ENCODE results near the gene IGFBP5.

IGFBP5 gene

DNA sequence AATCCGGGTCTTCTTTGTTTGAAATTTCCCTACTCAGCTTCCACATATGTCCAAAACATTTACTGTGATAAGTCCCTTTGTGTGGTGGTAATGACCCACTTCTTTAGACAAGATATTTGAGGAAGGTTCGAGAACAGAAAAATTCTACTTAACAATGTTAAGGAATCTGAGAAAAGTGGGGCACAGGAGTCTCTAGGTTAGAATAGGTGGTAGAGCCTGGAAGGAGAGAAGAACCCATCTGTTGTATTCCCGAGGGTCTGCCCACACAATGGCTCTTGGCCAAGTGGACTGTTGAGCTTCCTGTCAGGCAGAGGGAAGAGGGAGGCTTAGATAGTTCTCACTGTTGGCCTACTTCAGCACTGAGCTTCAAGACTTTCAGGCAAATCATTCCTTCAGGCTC is 57.9 kb downstream of the IGFBP5 start:
- DNase-seq (ENCODE audit: low read depth), result no peak
- in situ Hi-C loops (cut with HindIII; ENCODE audit: low sequenced_read_pairs), result no loop called here
- TF ChIP-seq, protein P1, sequence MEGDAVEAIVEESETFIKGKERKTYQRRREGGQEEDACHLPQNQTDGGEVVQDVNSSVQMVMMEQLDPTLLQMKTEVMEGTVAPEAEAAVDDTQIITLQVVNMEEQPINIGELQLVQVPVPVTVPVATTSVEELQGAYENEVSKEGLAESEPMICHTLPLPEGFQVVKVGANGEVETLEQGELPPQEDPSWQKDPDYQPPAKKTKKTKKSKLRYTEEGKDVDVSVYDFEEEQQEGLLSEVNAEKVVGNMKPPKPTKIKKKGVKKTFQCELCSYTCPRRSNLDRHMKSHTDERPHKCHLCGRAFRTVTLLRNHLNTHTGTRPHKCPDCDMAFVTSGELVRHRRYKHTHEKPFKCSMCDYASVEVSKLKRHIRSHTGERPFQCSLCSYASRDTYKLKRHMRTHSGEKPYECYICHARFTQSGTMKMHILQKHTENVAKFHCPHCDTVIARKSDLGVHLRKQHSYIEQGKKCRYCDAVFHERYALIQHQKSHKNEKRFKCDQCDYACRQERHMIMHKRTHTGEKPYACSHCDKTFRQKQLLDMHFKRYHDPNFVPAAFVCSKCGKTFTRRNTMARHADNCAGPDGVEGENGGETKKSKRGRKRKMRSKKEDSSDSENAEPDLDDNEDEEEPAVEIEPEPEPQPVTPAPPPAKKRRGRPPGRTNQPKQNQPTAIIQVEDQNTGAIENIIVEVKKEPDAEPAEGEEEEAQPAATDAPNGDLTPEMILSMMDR (IDR thresholded peaks at IDR 0.05; ENCODE audit: low read depth, low read length, missing control alignments), result no peak
- H3K4me3 ChIP-seq (ENCODE audit: low read depth, low read length), result no peak overlapping the region

DNA sequence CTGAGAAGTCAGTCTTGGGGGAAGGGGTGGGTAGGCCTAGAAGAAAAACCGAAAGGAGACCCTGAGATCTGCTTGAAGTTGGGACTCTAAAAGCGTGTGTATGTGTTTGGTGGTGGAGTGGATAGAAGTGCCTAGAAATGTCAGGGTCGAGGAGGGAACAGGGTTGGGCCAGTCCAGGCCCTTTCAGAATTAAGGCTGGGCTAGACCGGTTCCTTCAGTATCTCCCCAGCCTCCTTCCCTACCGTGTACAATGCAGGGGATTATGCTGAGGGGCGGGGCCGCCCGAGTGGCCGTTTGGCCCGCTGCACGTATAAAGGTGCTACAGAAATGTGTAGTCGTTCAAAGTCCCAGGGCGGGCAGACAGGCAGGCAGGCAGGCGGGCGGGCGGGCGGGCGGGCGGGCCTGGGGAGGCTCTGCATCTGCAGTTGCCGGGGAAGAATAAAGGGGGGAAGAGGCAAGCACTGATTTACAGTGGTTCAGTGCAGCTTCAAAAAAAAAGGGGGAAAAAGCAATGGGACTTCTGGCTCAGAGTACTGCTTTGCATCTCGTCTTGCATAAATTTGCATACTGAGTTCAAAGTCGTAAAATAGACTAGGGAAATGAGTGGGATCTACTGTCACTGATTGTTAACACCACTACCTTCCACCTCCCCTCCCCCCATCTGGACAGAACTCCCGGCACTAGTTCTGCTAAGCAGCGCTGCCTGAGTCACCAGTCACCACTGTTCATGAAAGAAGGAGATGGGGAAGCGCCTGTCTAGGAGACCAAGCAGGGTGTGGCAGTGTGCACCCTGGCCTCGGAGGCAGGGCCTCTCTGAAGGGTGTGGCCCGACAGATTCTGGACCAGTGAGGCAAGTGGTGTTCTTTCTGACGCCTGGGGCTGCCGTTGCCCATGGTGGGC is 58.5 kb downstream of the IGFBP5 start:
- in situ Hi-C loops (cut with HindIII; ENCODE audit: low sequenced_read_pairs), result no loop called here
- TF ChIP-seq, protein P1 (IDR thresholded peaks at IDR 0.05; ENCODE audit: low read depth, low read length, missing control alignments), result no peak
- no peak for DNase-seq (ENCODE audit: low read depth)
- peak overlapping the region; percentile 55 for H3K4me3 ChIP-seq (ENCODE audit: low read depth, low read length)

DNA sequence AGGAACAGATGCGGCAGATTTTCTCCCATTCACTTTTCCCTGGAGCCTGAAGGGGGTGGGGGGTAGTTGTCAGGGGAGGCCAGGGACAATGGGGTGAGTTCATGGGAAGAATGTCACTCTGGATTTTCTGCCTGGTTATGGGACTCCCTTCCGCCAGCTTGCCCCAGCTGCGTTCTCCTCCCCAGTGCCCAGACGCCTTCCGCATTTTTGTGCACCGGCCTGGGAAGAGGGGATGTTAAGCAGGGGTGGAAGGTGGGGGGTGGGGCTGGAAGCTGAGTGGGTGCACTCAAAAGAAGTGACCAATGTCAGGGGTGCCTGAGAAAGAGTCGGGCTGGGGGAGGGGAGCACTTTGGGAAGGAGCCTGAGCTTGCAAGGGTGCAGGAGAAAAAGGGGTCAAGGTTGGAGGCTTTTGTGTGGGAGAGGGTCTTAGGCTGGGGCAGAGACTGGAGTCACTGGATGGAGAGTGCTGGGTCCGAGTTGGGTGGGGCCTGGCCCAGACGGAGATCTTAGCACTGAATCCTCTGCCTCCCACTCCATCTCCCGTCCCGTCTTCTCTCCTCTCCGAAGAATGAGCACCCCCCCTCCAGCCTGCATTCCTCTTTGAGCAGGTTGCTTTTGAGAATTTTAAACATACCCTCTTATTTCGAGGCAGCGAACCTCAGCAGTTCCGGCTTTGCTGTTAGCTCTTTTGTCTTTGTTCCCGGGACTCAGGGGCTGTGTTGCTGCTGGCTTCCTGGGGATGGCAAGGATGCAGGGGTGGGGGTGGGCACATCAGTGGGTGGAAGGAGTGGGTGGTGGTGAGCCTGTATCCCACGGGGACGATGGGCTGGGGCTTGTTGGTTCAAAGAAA is 59.4 kb downstream of the IGFBP5 start:
- DNase-seq (ENCODE audit: low read depth), result no peak
- TF ChIP-seq, protein P1 (IDR thresholded peaks at IDR 0.05; ENCODE audit: low read depth, low read length, missing control alignments), result no peak
- peak overlapping the region; percentile 55 for H3K4me3 ChIP-seq (ENCODE audit: low read depth, low read length)
- in situ Hi-C loops (cut with HindIII; ENCODE audit: low sequenced_read_pairs), result no loop called here

DNA sequence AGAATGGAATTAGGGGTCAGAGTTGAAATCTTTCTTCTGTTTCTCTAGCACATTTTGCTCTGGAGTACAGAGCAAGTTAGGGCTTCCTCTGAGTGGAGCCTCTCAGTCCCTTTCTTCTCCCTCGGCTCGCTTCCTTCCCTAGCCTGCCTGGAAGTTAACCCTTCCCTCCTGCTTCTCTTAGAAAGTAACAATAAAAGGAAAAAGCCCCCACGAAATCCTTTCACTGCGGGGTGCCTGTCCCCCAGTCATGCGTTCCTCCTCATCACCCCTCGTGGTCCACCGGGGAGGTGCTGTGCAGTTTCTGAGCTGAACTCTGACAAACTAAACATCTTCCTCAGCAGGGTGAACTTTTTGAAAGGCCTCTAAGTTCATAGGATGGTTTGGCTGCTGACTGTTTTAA is 60.2 kb downstream of the IGFBP5 start:
- in situ Hi-C loops (cut with HindIII; ENCODE audit: low sequenced_read_pairs), result no loop called here
- H3K4me3 ChIP-seq (ENCODE audit: low read depth, low read length), result peak overlapping the region; percentile 55
- DNase-seq (ENCODE audit: low read depth), result no peak
- TF ChIP-seq, protein P1 (IDR thresholded peaks at IDR 0.05; ENCODE audit: low read depth, low read length, missing control alignments), result no peak

DNA sequence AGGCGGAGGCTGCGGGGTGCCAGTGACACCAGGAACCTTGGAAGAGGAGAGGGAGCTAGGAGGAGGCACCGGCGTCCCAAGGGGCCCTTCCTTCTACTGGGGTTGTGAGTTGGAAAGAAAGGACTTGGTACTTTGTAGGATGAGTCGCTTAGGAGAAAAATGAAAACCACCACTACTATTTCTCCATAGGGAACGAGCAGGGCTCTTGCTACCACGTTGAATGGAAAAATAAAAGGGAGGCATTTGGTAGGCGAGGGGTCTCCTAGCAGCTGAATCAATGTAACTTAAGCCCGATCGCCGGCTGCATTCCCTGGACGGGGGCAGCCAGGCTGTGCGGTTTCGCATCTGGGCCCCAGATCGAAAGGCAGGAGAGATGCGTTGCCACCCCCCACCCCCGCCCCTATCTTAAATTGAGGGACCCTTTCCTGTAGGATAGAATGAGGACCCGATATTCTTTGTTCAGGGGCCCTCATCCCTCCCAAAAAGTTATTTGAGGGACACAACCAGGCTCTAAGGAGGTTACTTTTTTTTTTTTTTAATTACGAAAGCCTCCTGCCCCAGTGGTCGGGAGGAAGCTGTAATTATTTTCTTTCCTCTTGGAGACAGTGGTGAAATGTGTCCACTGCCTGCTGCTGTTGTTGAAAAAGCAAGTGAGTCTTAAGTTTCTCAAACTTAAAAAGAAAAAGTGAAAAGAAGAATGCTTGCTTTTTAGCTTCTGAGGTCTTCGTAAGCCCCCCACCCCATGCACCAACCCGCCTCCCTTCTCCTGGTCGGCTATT is 60.8 kb downstream of the IGFBP5 start:
- TF ChIP-seq, protein P1 (IDR thresholded peaks at IDR 0.05; ENCODE audit: low read depth, low read length, missing control alignments), result no peak
- DNase-seq (ENCODE audit: low read depth), result no peak
- H3K4me3 ChIP-seq (ENCODE audit: low read depth, low read length), result peak overlapping the region; percentile 55
- in situ Hi-C loops (cut with HindIII; ENCODE audit: low sequenced_read_pairs), result no loop called here
